Naive thymus-derived CD4-positive, alpha-beta T cell (primary cell): ENCODE data around the gene SLC36A2. TPM values are rescaled to one million over a fixed set of nuclear protein-coding genes. Genes with fewer than 3 reads are reported as not detected.
"Not testable (repeated sequence)": the region's sequence is repeated elsewhere in the genome, so short reads cannot be mapped to it uniquely, and the experiment has no call there.

Source experiments
- ATAC-seq: fragments of 150-1000 bp; cut with Tn5 transposase; 2 replicates; pipeline ENCODE4 v1.10.0; 2021; ENCODE audit warnings: mild to moderate bottlenecking, moderate library complexity
- CTCF ChIA-PET: fragments of 350-600 bp; sonication (Branson Sonifier 250); formaldehyde crosslinking; loops from one replicate; lab custom pipeline; 2021; ENCODE audit warnings: antibody characterized with exemption; lab: Charles Lee
- POLR2A ChIA-PET: fragments of 350-600 bp; sonication (Branson Sonifier 250); formaldehyde crosslinking; loops from one replicate; lab custom pipeline; 2021; ENCODE audit warnings: antibody characterized with exemption, inconsistent platforms; lab: Charles Lee
- DNase-seq, 9 donors: peaks; one replicate each; pipeline versions ENCODE4 v3.0.0 to v3.0.0-alpha.2; 2020 to 2022; ENCODE audit warnings: mixed read lengths in 1 of 9
- H3K27ac ChIP-seq: one replicate; pipeline ENCODE4 v1.7.0; 2013; ENCODE audit warnings: mild to moderate bottlenecking, low read depth, low read length, moderate library complexity
- H3K27me3 ChIP-seq, 2 donors: one replicate each; pipeline ENCODE4 v1.7.0; 2013; ENCODE audit warnings: low read length in 2 of 2, mild to moderate bottlenecking in 2 of 2, moderate library complexity in 2 of 2; ENCODE audit not compliant: control insufficient read depth in 2 of 2, insufficient read depth in 2 of 2
- H3K36me3 ChIP-seq, 3 experiments: 1 replicate in 2 of 3; 2 replicates in 1 of 3; pipeline ENCODE4 v1.7.0; 2013; ENCODE audit warnings: low read length in 3 of 3, mild to moderate bottlenecking in 3 of 3, moderate library complexity in 1 of 3; ENCODE audit not compliant: insufficient read depth in 3 of 3, control insufficient read depth in 2 of 3
- H3K4me1 ChIP-seq, 2 donors: one replicate each; pipeline ENCODE4 v1.7.0; 2013; ENCODE audit warnings: low read length in 2 of 2, mild to moderate bottlenecking in 2 of 2, moderate library complexity in 1 of 2; ENCODE audit not compliant: control insufficient read depth in 2 of 2, insufficient read depth in 2 of 2
- H3K4me3 ChIP-seq: 2 replicates; pipeline ENCODE4 v1.7.0; 2013; ENCODE audit warnings: mild to moderate bottlenecking, low read length
- H3K9me3 ChIP-seq, 3 experiments: 1 replicate in 2 of 3; 2 replicates in 1 of 3; pipeline ENCODE4 v1.7.0; 2013; ENCODE audit warnings: low read length in 3 of 3; ENCODE audit not compliant: control insufficient read depth in 2 of 3
- H3K27ac Mint-ChIP-seq, 9 donors: one replicate each; pipeline ENCODE4 v1.8.0; 2020 to 2022; ENCODE audit warnings: mixed read lengths in 9 of 9, mild to moderate bottlenecking in 8 of 9, moderate library complexity in 5 of 9, inconsistent platforms in 2 of 9
- H3K27me3 Mint-ChIP-seq, 5 donors: one replicate each; pipeline ENCODE4 v1.8.0; 2021 to 2022; ENCODE audit warnings: mixed read lengths in 5 of 5, mild to moderate bottlenecking in 1 of 5
- H3K36me3 Mint-ChIP-seq, 5 donors: one replicate each; pipeline ENCODE4 v1.8.0; 2020 to 2022; ENCODE audit warnings: mixed read lengths in 5 of 5, mild to moderate bottlenecking in 3 of 5, inconsistent platforms in 1 of 5
- H3K4me1 Mint-ChIP-seq, 7 donors: one replicate each; pipeline ENCODE4 v1.8.0; 2020 to 2022; ENCODE audit warnings: mixed read lengths in 7 of 7, mild to moderate bottlenecking in 3 of 7, inconsistent platforms in 1 of 7
- H3K4me3 Mint-ChIP-seq, 10 donors: one replicate each; pipeline ENCODE4 v1.8.0; 2020 to 2022; ENCODE audit warnings: mild to moderate bottlenecking in 10 of 10, mixed read lengths in 10 of 10, moderate library complexity in 6 of 10, inconsistent platforms in 2 of 10
- H3K9me3 Mint-ChIP-seq, 11 donors: one replicate each; pipeline ENCODE4 v1.8.0; 2020 to 2022; ENCODE audit warnings: mixed read lengths in 11 of 11, mild to moderate bottlenecking in 4 of 11, inconsistent platforms in 1 of 11, moderate library complexity in 1 of 11
- intact Hi-C, 2 donors: fragments of 100-400 bp; cut with micrococcal nuclease; formaldehyde crosslinking; loops; one replicate each; pipeline ENCODE4 v1.15.1; 2023
- polyA plus RNA-seq, 2 donors: library from polyadenylated mRNA; unstranded; fragments of 300-500 nt; fragmentation: Illumina TruSeq; gene quantifications; one replicate each; pipeline ENCODE4 v1.2.3, GENCODE V29; 2021
- total RNA-seq, 6 experiments: library from RNA in 5 of 6; stranded (reverse) in 5 of 6; gene quantifications; 1 replicate in 5 of 6; 2 replicates in 1 of 6; pipeline ENCODE4 v1.2.3 and lab custom pipeline; 2021 to 2026

SLC36A2 gene
- total and polyA plus RNA-seq, 7 experiments from 2014 or later, result not detected

DNA sequence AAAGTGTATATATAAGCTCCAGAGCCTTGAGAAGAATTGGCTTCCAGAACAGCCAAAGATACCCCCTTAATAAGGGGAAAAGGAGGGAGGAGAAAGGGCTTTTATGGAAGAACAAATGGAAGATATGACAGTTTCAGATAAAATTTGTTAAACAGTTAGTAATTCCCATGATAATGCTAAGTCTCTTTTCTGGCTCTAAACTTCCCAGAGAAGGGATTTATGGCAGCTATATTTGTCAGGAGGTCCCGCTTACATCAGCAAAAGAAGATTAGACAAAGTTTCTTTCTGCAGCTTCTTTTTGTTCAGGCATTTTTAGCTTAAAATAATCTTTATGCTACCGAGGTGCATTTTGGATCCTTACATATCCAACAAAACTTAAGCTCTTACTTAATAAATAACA lies 29.5 kb downstream of the SLC36A2 start:
- Mint-ChIP-seq H3K36me3 (no peaks in the 10 kb centered on the region), H3K27ac (no peak overlapping the region), H3K4me3 (no peak overlapping the region), H3K4me1 (no peaks in the 10 kb centered on the region), H3K27me3 (peaks cover 0 to 11% (median 4%) of the 10 kb centered on the region in 5 donors), H3K9me3 (peaks cover 0 to 2% (median 0%) of the 10 kb centered on the region in 11 donors)
- Histone ChIP-seq H3K36me3 (no peaks in the 10 kb centered on the region), H3K4me1 (no peaks in the 10 kb centered on the region), H3K9me3 (no peaks in the 10 kb centered on the region), H3K4me3 (no peak overlapping the region), H3K27ac (no peak overlapping the region), H3K27me3 (no peaks in the 10 kb centered on the region)
- intact Hi-C loops, result loop anchor here in 1 of 2 donors (10.0 kb wide), 1 partner anchor 153 kb away; no protein-coding TSS in a partner anchor
- ChIA-PET POLR2A (no interaction called here), CTCF (no interaction called here)
- DNase-seq (no peak), ATAC-seq (no peak)

DNA sequence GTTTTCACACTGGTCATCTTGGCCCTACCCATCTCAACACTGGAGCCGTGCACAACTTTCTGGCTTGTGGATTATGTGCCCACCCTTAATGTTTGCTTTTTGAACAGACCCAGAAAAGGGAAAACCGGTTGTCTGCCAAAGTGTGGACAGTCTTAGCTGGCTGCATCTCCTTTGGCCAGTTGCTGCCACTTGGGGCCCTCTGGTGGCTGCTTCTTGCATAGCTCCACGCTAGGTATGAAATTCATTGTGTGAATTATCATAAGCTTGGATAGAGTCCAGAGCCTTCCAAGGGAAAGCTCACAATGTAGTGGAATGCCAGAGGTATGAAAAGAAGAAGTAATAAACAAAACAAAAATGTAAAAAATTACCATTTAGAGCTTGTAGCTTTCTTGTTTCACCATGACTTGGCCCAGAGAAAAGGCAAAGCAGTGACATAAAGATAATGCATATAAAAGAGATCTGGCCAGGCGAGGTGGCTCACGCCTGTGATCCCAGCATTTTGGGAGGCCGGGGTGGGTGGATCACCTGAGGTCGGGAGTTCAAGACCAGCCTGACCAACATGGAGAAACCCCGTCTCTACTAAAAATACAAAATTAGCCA lies 31.3 kb downstream of the SLC36A2 start:
- DNase-seq (peak in 6 of 9 donors; percentile 6 to 55 (median 11)), ATAC-seq (peak; percentile 75)
- CTCF ChIA-PET, result interaction anchor here (0.6 to 1.2 kb wide), 3 partner anchors 64 to 191 kb away, joined by 3 to 5 read pairs (median 4); partner anchors contain the start of gene GM2A
- Histone ChIP-seq H3K4me3 (no peak overlapping the region), H3K27ac (no peak overlapping the region), H3K27me3 (no peaks in the 10 kb centered on the region), H3K9me3 (no peaks in the 10 kb centered on the region), H3K4me1 (no peaks in the 10 kb centered on the region), H3K36me3 (no peaks in the 10 kb centered on the region)
- Mint-ChIP-seq H3K4me3 (no peak overlapping the region), H3K36me3 (peaks cover 0 to 5% (median 4%) of the 10 kb centered on the region in 5 donors), H3K9me3 (peaks cover 3 to 11% (median 5%) of the 10 kb centered on the region in 11 donors), H3K27me3 (peaks cover 0 to 14% (median 6%) of the 10 kb centered on the region in 5 donors), H3K4me1 (no peaks in the 10 kb centered on the region), H3K27ac (no peak overlapping the region)
- POLR2A ChIA-PET, result no interaction called here
- intact Hi-C loops, result loop anchor here in 1 of 2 donors (1.0 to 10.0 kb wide), 2 partner anchors 92 to 151 kb away; partner anchors contain the start of gene CCDC69

DNA sequence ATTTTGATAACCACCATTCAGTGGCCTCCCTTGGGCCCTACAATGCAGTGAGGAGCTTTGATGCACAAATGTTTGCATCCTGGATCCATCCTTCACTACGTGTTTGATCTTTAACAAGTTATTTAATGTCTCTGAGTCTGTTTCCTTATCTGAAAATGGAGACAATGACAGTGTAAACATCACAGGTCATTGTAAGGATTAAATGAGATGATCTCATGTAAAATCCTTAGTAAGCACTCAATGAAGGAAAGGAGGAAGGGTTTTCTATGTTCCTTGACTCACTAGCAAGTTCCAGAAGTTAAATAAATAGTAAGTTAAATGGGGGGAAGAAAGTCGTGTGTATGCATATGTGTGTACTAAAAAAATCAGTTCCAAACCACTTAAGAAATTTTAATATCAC lies 34.0 kb downstream of the SLC36A2 start:
- ATAC-seq (no peak), DNase-seq (no peak)
- ChIA-PET POLR2A (no interaction called here), CTCF (no interaction called here)
- H3K36me3 Mint-ChIP-seq, result peaks cover 0 to 13% (median 5%) of the 10 kb centered on the region in 5 donors
- H3K27ac Mint-ChIP-seq, result no peak overlapping the region
- Histone ChIP-seq H3K4me3 (no peak overlapping the region), H3K4me1 (no peaks in the 10 kb centered on the region), H3K9me3 (no peaks in the 10 kb centered on the region), H3K27me3 (no peaks in the 10 kb centered on the region), H3K36me3 (no peaks in the 10 kb centered on the region), H3K27ac (no peak overlapping the region)
- peaks cover 0 to 23% (median 18%) of the 10 kb centered on the region in 5 donors for H3K27me3 Mint-ChIP-seq
- intact Hi-C loops, result loop anchor here in 1 of 2 donors (10.0 kb wide), 1 partner anchor 149 kb away; no protein-coding TSS in a partner anchor
- H3K4me3 Mint-ChIP-seq, result no peak overlapping the region
- H3K9me3 Mint-ChIP-seq, result peaks cover 9 to 23% (median 13%) of the 10 kb centered on the region in 11 donors
- peaks cover 0 to 1% (median 0%) of the 10 kb centered on the region in 7 donors for H3K4me1 Mint-ChIP-seq

DNA sequence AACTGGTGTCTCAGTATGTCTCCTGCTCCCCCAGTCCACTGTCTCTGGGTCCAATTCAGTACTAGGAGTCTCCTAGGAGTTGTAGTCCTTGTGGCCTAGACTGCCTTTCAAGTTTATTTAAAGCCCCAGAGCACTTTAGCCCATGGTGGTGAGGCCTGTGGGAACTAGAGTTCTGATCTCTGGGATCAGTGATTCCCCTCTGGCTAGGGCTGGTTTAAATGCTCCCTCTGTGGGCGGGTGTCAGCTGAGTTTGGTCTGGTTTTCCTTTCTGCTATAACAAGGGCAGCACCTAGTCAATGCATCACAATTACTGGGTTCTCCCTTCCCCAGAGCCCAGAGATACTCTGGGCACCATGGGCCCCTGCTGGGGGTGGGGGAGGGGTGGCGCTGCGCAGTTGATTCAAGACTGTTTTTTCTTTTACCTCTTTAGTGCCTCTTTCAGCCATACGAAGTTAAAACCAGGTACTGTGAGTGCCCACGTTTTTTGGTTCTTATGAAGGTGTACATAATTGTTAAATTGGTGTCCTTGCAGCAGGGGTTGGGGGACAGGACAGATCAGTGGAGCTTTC lies 34.5 kb downstream of the SLC36A2 start:
- peaks cover 9 to 23% (median 13%) of the 10 kb centered on the region in 11 donors for H3K9me3 Mint-ChIP-seq
- H3K36me3 Mint-ChIP-seq, result peaks cover 0 to 13% (median 5%) of the 10 kb centered on the region in 5 donors
- intact Hi-C loops, result loop anchor here in 1 of 2 donors (10.0 kb wide), 1 partner anchor 148 kb away; no protein-coding TSS in a partner anchor
- Histone ChIP-seq H3K27me3 (no peaks in the 10 kb centered on the region), H3K4me3 (no peak overlapping the region), H3K36me3 (no peaks in the 10 kb centered on the region), H3K4me1 (no peaks in the 10 kb centered on the region), H3K9me3 (no peaks in the 10 kb centered on the region), H3K27ac (no peak overlapping the region)
- H3K27me3 Mint-ChIP-seq, result peaks cover 0 to 24% (median 21%) of the 10 kb centered on the region in 5 donors
- DNase-seq (no peak), ATAC-seq (no peak)
- H3K4me1 Mint-ChIP-seq, result peaks cover 0 to 4% (median 0%) of the 10 kb centered on the region in 7 donors
- ChIA-PET CTCF (no interaction called here), POLR2A (interaction anchor here (0.7 kb wide), 1 partner anchor 1470 kb away, joined by 3 read pairs; no protein-coding TSS in a partner anchor)
- no peak overlapping the region for H3K27ac Mint-ChIP-seq
- H3K4me3 Mint-ChIP-seq, result no peak overlapping the region

DNA sequence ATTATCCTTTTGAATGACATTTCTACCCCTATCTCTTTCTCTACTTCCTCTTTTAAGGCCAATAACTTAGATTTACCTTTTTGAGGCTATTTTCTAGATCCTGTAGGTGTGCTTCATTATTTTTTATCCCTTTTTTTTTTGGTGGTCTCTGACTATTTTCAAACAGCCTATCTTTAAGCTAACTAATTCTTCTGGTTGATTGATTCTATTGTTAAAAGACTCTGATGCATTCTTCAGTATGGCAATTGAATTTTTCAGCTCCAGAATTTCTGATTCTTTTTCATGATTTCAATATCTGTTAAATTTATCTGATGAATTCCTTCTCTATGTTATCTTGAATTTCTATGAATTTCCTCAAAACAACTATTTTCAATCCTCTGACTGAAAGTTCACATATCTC lies 36.4 kb downstream of the SLC36A2 start:
- H3K4me1 ChIP-seq, result no peaks in the 10 kb centered on the region
- intact Hi-C loops, result loop anchor here in 1 of 2 donors (10.0 kb wide), 1 partner anchor 146 kb away; no protein-coding TSS in a partner anchor
- ATAC-seq (no peak), DNase-seq (no peak)
- Mint-ChIP-seq H3K4me1 (peaks cover 0 to 4% (median 0%) of the 10 kb centered on the region in 7 donors), H3K36me3 (peaks cover 0 to 13% (median 5%) of the 10 kb centered on the region in 5 donors), H3K4me3 (no peak overlapping the region), H3K9me3 (peaks cover 9 to 23% (median 13%) of the 10 kb centered on the region in 11 donors), H3K27ac (no peak overlapping the region), H3K27me3 (peaks cover 0 to 31% (median 21%) of the 10 kb centered on the region in 5 donors)
- H3K36me3 ChIP-seq, result no peaks in the 10 kb centered on the region
- POLR2A ChIA-PET, result no interaction called here
- CTCF ChIA-PET, result interaction anchor here (0.6 kb wide), 1 partner anchor 162 kb away, joined by 3 read pairs; no protein-coding TSS in a partner anchor
- H3K9me3 ChIP-seq, result no peaks in the 10 kb centered on the region
- no peaks in the 10 kb centered on the region for H3K27me3 ChIP-seq
- H3K4me3 ChIP-seq, result no peak overlapping the region
- no peak overlapping the region for H3K27ac ChIP-seq

DNA sequence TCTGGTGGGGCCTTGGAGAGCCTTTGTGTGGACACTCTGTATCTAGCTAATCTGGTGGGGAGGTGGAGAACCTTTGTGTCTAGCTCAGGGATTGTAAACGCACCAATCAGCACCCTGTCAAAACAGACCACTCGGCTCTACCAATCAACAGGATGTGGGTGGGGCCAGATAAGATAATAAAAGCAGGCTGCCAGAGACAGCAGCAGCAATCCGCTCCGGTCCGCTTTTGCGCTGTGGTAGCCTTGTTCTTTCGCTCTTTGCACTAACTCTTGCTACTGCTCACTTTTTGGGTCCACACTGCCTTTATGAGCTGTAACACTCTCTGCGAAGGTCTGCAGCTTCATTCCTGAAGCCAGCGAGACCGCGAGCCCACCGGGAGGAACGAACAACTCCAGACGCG lies 37.5 kb downstream of the SLC36A2 start:
- intact Hi-C loops, result loop anchor here in 1 of 2 donors (10.0 kb wide), 1 partner anchor 145 kb away; no protein-coding TSS in a partner anchor
- H3K9me3 Mint-ChIP-seq, result peaks cover 9 to 23% (median 13%) of the 10 kb centered on the region in 11 donors
- H3K9me3 ChIP-seq, CTCF ChIA-PET, H3K4me1 ChIP-seq, DNase-seq, POLR2A ChIA-PET, H3K27ac Mint-ChIP-seq, H3K27ac ChIP-seq, H3K4me1 Mint-ChIP-seq, ATAC-seq, H3K36me3 ChIP-seq, H3K4me3 ChIP-seq, H3K27me3 ChIP-seq, H3K4me3 Mint-ChIP-seq: not testable (repeated sequence)
- peaks cover 0 to 13% (median 5%) of the 10 kb centered on the region in 5 donors for H3K36me3 Mint-ChIP-seq
- peaks cover 0 to 31% (median 23%) of the 10 kb centered on the region in 5 donors for H3K27me3 Mint-ChIP-seq
